GM21576 (cell line): ENCODE results near the gene SOCS3.

ENCODE experiments used
- ATAC-seq: cut with Tn5 transposase; IDR thresholded peaks from one replicate; pipeline ENCODE4 v1.9.1; 2021; ENCODE audit warnings: mild to moderate bottlenecking, moderate library complexity; ENCODE audit not compliant: unreplicated experiment

The SOCS3 gene, protein sequence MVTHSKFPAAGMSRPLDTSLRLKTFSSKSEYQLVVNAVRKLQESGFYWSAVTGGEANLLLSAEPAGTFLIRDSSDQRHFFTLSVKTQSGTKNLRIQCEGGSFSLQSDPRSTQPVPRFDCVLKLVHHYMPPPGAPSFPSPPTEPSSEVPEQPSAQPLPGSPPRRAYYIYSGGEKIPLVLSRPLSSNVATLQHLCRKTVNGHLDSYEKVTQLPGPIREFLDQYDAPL

DNA sequence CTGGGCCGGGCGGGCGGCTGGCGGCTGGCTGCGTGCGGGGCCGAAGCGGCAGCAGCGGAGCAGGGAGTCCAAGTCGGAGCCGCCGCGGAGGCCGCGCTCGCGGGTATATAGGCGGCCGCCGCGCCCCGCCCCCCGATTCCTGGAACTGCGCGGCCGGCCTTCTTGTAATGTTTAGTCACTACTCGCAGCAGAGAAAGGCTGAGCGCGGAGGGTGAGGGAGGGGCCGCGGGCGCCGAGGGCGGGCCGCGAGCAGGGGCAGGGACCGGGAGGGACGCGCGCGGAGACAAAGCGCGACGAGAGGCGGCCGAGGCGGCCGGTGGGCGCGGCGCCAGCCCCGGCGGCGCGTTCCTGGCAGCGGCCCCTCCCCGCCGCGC is at the start of gene SOCS3:
Gene SOCS3 (minus strand): TSS at position 81 of the 374 bp plus-strand sequence. CDS start 982 bp downstream, outside the sequence.
- ATAC-seq = peak; percentile 29

DNA sequence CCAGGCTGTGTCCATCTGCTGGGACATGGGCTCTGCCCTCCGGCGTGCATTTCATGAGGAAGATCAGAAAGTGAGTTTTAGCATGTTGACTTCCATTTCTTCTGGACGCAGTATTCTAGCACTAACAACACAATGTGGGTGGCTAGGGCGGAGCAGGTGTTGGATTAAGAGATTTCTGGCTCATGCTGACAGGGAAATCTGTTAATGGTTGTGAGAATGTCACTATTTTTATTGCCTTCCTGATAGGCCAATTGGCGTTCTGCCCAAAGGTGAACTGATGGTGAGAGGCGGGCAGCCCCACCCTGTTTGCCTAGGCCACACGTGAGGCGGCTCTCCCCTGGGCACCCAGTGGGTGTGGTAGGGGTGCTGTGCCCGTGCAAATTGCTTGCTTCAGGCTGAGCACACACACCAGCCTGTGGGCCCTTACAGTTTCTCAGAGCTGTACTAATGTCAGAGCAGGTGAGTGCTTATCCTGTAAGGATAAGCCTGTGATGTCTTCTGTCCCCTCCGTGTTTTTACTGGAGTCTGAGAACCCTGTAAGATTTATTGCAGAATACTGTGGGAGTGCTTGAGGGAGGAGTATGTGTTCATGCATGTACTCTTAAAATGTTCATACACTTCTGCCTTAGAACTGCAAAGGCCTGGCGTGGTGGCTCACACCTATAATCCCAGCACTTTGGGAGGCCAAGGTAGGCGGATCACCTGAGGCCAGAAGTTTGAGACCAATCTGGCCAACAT is 49.5 kb upstream of the SOCS3 start:
- no peak for ATAC-seq

DNA sequence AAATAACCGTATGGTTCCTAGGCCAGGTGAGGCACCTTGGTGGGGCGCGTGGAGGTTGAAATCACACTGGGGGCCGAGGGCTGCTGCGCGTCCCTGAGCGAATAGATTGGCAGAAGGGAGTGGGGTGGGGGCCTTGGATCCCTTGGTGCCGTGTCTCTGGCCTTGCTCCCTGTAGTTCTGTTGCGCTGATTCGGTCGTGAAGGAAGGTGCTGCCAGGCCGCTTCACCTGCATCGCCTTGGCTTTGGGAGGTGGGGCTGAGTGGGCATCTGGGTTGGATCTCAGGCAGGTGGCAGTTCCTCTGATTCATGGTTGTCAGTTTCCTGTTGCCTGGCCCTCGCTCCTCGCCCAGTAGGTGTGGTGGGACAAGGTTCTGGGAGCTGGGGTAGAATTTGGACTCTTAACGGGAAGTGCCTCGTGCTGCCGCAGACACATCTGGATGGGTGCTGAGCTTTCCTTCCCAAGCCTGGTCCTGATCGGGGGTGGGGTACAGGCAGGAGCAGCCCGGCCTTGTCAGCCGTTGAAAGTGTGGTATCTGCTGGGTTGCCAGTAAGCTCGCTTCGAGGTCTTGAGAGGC is 48.7 kb upstream of the SOCS3 start:
- ATAC-seq = no peak

DNA sequence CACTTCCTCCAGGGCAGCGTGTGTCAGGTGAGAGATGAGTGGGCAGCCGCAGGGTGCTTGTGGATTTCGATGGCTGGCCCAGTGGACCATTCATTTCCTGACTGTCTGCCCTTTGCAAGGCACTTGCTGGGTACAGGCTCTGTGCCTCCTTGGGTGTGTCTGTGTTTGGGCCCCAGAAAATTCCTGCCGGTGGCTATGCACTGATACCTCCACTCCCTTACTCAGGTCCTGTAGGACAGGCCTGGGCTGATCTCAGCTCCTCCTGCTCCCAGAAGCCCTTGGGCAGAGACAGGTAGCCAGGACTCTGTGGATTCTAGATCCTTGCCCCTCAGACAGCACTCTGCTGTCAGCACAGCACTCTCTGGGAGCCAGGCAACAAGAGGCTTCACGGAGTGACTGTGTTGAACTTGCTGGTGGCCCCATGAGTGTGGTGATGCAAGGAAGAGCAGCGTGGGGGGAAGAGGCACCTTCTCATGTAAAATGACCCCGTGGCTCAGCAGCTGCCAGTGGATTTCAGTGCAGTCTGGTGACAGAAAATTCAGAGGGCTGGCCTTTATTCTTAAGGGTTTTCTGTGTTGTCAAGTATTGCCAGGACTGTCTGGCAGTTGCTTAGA is 47.6 kb upstream of the SOCS3 start:
- ATAC-seq = no peak

DNA sequence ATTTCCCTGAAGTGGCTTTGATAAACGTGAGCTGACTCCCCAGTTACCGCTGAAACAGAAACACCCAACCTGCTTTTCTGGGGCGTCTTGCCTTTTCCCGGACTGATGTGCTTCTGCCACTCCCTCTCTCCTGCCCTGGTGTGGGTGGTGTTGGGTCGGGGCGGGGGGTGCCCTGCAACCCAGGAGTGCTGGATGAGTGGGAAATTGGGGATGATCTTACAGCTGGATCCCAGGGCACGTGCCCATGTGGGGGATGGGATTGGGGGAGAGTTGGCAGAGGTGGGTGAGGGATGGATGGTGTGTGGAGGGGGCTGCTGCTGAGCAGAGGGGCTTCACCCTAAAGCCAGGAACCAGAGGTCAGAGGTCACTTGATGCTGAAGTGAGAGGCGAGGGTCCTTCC is 47.0 kb upstream of the SOCS3 start:
- no peak for ATAC-seq

DNA sequence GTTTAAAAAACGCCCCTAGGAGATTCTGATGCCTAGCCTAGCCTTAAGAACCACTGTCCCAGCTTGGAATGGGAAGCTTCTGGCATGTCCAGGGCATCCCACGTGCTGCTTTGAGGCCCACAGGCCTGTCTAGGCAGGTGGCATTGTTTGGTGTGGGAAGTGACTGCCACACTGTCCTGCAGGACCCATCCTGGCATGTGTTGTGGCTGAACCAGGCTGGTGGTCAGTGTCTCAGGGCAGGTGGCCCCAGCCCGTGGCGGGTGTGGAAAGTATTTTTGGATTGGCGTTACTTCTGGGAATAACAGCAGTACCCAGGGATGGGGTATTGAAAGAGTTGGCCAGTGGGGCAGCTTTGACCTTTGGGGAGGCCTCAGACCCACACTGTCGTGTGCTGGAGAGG is 46.5 kb upstream of the SOCS3 start:
- no peak for ATAC-seq

DNA sequence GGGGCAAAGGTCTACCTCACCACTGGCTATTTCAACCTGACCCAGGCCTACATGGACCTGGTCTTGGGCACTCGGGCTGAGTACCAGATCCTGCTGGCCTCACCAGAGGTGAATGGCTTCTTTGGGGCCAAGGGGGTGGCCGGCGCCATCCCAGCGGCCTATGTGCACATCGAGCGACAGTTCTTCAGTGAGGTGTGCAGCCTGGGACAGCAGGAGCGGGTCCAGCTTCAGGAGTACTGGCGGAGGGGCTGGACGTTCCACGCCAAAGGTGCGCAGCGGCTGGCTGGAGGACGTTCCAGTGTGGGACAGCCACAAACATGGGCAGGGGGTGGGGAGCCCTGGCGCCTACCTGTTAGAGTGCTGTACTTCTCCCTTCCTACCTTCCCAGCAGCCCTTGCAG is 43.9 kb upstream of the SOCS3 start:
- no peak for ATAC-seq

DNA sequence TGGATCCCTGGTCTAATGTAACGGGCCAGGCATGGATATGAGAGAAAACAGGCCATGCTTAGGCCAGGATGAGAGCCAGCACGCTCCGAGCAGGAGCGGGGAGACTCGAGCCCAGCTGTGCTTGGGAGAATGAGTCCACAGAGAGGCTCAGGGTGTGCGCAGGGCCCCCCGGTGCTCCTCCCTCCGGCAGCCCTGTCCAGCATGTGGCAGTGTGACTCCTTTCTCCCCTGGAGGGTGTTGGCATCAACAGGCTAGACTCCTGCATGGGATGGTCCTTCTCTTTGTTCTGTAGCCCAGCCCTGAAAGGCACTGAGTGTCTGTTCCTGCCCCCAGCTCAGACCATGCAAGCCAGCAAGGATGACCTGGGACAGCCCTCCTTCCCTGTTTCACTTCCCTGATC is 42.0 kb upstream of the SOCS3 start:
- ATAC-seq = no peak

DNA sequence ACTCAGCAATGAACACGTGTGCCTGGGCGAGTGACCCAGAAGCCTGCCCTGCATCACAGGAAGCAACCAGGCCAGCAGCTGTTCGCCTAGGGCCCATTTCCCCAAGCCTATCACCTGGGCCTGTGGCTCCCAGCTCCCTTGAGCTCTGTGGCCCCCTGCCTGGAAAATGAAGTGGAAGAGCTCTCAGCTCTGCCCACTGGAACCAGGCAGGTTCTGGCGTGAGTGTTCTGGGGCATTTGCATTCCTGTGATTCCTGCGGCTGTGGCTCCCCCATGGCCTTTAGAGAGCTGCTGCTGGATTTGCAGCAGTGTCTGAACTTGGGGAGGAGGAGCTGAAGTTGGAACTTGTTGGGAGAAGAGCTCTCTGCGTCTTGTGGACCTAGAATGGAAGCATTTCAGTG is 41.4 kb upstream of the SOCS3 start:
- no peak for ATAC-seq

DNA sequence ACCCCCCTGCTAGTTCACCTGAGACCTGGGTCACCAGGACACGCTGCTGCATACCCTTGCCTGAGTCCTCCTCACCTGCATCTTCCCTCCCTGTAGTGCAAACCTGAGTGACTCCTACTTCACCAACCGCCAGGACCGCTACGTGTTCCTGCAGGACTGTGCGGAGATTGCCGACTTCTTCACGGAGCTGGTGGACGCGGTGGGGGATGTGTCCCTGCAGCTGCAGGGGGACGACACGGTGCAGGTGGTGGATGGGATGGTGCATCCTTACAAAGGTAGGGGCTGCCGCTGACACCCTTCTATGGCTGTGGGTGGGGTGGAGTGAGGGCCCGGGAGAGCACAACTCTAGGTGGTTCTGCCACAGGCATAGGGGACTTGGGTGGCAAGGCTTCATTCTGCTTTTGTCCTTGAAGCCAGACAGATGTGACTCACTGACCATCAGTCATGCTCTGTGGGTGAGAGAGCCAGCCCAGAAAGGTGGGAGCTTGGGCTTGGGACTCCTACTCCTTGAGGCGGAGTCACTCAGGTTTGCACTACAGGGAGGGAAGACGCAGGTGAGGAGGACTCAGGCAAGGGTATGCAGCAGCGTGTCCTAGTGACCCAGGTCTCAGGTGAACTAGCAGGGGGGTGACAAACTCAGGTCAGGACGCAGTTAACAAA is 40.8 kb upstream of the SOCS3 start:
- ATAC-seq = no peak

DNA sequence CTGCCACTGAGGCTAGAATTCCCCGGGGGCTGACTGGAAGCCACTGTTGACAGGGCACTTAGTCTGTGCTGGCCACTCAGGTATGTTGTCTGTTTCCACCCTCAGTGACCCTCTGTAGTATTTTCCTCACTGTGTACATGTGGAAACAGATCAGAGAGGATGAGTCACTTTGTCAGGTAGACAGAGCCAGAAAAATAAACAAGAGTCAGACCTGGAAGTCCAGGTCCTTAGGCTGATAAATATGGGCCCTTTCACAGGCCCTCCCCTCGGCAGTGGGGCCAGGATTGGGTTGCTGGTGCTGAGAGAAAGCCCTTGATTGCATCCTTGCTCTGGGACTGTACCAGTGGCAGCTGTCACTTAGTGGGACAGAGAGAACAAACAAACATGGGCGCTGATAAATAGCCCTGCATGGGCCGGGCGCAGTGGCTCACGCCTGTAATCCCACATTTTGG is 39.8 kb upstream of the SOCS3 start:
- ATAC-seq = no peak

DNA sequence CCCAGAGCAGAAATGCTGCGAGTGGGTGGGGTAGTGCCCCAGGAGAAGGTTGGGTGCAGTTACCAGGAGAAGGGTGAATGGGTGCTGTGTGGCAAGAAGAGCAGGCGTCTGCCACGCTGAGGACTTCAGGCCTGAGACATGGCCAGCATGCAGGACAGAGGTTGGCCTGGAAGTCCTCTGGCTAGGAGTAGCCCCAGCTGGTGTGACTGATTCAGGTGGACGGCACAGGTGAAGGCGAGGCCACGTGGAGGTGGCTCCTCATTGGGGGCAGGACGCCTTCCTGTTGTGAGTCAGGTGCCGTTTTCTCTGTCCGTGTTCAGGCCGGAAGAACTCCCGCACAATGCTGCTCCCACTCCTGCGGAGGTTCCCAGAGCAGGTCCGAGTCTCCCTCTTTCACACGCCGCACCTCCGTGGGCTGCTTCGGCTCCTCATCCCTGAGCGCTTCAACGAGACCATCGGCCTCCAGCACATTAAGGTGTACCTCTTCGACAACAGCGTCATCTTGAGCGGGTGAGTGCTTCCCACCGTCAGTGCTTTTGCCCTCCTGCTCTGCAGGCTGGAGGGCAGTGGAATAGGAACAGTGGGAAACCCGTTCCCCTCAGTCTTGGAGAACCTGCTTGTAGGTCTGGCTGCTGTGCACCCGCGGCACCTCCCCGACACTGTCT is 39.3 kb upstream of the SOCS3 start:
- no peak for ATAC-seq

DNA sequence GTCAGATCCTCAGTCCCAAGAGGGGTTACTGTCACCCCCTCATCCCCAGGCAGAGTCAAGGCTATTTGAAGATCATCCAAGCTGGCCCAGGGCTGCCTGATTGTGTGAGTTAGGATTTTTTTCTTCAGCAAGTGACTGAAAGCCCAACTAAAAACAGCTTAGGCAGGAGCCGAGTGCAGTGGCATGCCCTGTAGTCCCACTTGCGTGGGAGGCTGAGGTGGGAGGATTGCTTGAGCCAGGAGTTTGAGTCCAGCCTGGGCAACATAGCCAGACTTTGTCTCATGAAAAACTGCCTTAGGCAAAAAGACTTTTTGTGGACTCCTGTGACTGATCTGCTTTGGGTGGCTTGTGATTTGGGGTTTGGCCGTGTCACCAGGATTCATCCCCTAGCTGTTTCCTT is 38.5 kb upstream of the SOCS3 start:
- ATAC-seq = no peak

DNA sequence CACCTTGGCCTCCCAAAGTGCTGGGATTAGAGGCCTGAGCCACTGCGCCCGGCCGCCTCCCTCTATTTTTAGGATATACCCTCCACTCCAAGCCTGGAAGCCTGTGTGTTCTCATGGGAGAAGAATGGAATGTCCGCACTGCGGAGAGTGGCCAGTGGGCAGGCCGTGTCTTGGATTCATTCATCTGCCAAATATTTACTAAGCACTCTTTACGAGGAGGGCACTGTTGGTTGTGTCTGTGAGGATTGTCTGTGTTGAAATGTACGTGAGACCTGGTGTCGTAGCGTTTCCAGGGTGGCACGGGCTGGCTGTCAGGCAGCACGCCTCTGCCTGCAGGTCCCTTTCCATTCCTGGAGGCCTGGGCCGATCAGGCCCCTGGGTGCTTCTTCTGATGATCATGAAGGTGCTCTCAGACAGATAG is 37.8 kb upstream of the SOCS3 start:
- no peak for ATAC-seq

DNA sequence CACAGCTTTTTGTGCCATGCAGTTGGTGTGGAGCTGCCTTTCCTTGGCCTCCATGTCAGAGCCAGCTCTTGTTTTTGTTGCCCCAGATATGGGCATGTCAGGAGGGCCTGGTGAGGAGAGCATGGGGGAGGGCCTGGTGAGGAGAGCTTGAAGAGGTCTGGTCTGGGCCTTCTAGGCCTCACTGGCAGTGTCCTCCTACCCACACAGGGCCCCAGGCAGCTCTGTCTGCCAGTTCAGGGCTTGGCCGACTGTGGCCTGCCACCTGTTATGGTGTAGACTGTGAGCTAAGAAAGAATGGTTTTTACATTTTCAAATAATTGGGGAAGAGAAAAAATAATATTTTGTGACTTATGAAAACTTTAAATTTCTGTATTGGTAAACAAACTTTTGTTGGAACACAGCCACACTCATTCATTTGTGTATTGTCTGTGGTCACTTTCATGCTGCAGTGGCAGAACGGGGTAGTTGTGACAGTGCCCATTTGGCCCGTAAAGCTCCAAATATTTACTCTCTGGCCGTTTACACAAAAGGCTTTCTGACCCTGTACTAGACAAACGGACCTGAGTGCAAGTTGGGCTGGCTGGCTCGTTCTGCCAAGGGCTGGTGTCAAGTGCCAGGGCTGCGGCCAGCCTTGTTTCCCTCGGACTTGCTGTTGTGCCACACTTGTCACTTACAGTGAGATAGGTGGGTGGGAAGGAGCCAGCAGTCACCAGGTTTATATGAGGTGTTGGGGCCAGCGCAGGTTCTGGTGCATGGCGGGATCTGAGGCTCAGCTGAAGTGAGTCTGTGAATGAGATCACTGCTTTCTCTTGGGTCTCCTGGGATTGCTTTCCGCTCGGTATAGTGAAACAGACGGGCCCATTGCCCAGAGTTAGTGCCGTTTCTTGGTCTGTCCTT is 36.8 kb upstream of the SOCS3 start:
- no peak for ATAC-seq

DNA sequence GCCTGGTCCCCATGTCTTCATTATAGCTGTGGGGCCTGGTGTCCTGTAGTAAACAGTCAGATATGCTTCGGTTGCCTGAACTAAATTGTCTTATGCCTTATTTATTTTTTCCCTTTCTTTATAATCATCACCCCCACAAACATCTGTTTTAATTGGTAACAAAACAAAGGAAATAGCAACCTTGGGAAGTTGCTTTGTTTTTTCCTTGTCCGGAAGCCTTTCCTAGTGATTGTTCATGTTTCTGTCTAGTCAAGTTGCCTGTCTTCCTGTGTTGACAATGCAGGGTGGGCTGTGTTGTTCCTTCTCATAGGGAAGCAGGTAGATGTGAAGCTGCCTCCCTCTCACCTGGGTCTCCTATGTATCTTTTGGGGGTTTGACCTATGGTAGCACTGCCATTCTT is 35.3 kb upstream of the SOCS3 start:
- ATAC-seq = no peak

DNA sequence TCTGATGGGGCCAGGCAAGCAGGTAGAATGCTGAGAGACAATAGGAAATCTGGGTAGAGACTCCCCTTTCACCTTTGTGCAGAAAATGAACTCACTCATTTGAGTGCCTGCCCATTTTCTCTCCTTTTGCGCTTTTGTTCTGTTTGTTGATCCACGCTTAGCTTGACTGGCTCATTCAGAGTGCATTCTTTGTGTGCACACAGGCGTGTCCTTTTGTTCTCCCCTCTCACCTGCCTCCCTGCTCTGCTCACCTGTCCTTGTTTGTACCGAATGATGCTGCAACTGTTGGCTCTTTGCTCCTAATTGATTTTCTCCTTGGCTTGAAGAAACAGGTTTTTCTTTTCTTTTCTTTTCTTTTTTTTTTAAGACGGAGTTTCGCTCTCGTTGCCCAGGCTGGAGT is 34.3 kb upstream of the SOCS3 start:
- ATAC-seq = no peak

DNA sequence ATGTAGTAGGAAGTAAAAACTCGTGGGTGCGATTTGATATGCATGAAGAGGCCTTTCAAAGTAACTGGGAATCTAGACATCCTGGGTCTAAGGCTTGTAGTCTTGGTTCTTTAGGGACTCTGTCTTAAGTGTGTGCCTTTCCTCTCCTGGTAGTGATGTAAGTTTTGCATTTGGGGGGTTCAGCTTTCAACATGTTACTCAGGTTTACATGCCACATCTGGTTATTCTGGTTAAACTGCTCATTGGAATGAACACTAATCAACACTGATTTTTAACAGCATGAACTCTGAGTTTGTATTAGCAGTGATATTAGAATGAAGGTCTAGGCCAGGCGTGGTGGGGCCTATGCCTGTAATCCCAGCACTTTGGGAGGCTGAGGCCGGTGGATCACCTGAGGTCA is 33.7 kb upstream of the SOCS3 start:
- no peak for ATAC-seq

DNA sequence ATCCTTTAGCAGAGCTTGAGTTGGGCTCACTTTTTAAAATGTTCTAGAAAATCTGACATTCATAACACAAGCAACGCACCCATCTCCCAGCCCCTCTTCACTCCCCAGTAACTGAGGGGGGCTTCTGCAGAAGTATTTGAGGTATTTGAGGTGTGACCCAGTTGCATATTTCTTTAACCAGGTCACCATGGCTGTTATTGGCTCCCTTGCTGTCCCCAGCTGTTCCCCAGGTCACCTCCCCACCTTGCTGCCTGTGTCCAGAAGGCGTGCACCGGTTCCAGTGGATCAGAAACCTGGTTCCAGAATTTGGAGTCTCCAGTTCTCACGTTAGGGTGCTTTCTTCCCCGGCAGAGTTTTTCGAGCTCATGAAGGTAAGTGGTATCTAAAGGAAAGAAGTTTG is 32.4 kb upstream of the SOCS3 start:
- ATAC-seq = no peak

DNA sequence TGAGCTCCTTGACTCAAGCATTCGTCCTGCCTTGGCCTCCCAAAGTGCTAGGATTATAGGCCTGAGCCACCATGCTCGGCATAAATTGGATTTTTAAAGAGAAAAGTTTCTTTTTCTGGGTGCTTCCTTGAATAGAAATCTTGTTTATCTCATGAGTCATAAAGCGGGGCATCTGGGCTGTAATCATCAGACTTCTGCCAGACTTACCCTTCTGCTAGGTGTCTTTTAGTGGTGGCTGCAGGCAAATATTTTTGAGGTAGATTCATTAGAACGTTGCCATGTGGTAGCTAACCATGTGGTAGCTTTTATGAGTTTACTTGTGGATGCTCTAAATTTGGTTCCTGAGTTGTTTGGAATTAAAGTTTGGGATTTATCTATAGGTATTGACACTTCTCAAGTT is 32.0 kb upstream of the SOCS3 start:
- no peak for ATAC-seq
